AG09309 (cell line): ENCODE results near the gene CHMP1A.
A peak's percentile ranks its signal among the peaks of the same experiment; 100 is the strongest.

Source experiments
- DNase-seq: peaks from one replicate; pipeline ENCODE4 v3.0.0-alpha.2; 2010; ENCODE audit warnings: low read depth
- H3K4me3 ChIP-seq: 2 replicates; pipeline ENCODE4 v1.5.1; 2011; ENCODE audit warnings: mild to moderate bottlenecking, low read depth, low read length, moderate library complexity; ENCODE audit not compliant: control insufficient read depth
- CTCF ChIP-seq: IDR thresholded peaks from 2 replicates; pipeline ENCODE4 v1.5.1; 2011; ENCODE audit warnings: mild to moderate bottlenecking, low read depth, low read length, inconsistent platforms; ENCODE audit not compliant: insufficient read depth, control insufficient read depth; ENCODE audit errors: missing control alignments

Gene CHMP1A

GRCh38 chr16:89656435-89657121, 930 bp downstream of the CHMP1A start:
- peak overlapping the region; percentile 86 for H3K4me3 ChIP-seq
- no peak for DNase-seq
- TF ChIP-seq CTCF, result no peak

GRCh38 chr16:89655062-89655643, 2.4 kb downstream of the CHMP1A start:
- no peak for TF ChIP-seq CTCF
- H3K4me3 ChIP-seq, result no peak overlapping the region
- DNase-seq, result no peak

GRCh38 chr16:89653656-89654295, 3.7 kb downstream of the CHMP1A start:
- H3K4me3 ChIP-seq, result no peak overlapping the region
- no peak for TF ChIP-seq CTCF
- no peak for DNase-seq

GRCh38 chr16:89651584-89651983, 5.9 kb downstream of the CHMP1A start:
- DNase-seq, result no peak
- H3K4me3 ChIP-seq, result no peak overlapping the region
- no peak for TF ChIP-seq CTCF

GRCh38 chr16:89646906-89647305, 10.6 kb downstream of the CHMP1A start:
- H3K4me3 ChIP-seq, result no peak overlapping the region
- no peak for DNase-seq
- no peak for TF ChIP-seq CTCF

- DNase-seq, result no peak
- no peak for TF ChIP-seq CTCF
- no peak overlapping the region for H3K4me3 ChIP-seq
Measured at GRCh38 chr16:89646270-89646669, 11.2 kb downstream of the CHMP1A start.
